Chondrocyte (in vitro differentiated cells): ENCODE data around the gene UBTD2. TPM values are rescaled to one million over a fixed set of nuclear protein-coding genes. Genes with fewer than 3 reads are reported as not detected.

ENCODE experiments used
- DNase-seq: peaks from one replicate; pipeline ENCODE4 v3.0.0; 2021; ENCODE audit warnings: mixed read lengths, low spot score
- H3K27ac Mint-ChIP-seq: one replicate; pipeline ENCODE4 v1.8.0; 2021; ENCODE audit warnings: mild to moderate bottlenecking, moderate library complexity, mixed read lengths; ENCODE audit not compliant: unreplicated experiment
- H3K27me3 Mint-ChIP-seq: 2 replicates; pipeline ENCODE4 v1.8.0; 2021; ENCODE audit warnings: low read depth, mixed read lengths
- H3K36me3 Mint-ChIP-seq: 2 replicates; pipeline ENCODE4 v1.8.0; 2021; ENCODE audit warnings: low read depth, mixed read lengths
- H3K4me1 Mint-ChIP-seq: 2 replicates; pipeline ENCODE4 v1.8.0; 2021; ENCODE audit warnings: low read depth, mild to moderate bottlenecking, mixed read lengths
- H3K4me3 Mint-ChIP-seq: one replicate; pipeline ENCODE4 v1.8.0; 2021; ENCODE audit warnings: mild to moderate bottlenecking, moderate library complexity, mixed read lengths; ENCODE audit not compliant: unreplicated experiment
- H3K9me3 Mint-ChIP-seq: 2 replicates; pipeline ENCODE4 v1.8.0; 2021; ENCODE audit warnings: low read depth, mixed read lengths
- CTCF ChIP-seq: fragments of 200-600 bp; sonication (generic); IDR thresholded peaks from 2 replicates; pipeline ENCODE4 v1.5.0; 2021; ENCODE audit warnings: antibody characterized with exemption, mild to moderate bottlenecking, moderate library complexity
- total RNA-seq: library from RNA; stranded (reverse); gene quantifications from 3 replicates; pipeline ENCODE4 v1.2.1, GENCODE V29; 2021

Gene UBTD2
- total RNA-seq, 1 donor from 2014 or later = 38.4 TPM

GRCh38 chr5:172163346-172163745 is 120.2 kb downstream of the UBTD2 start:
- DNase-seq = no peak
- no peak for TF ChIP-seq CTCF
- no peaks in the 10 kb centered on the region for H3K9me3 Mint-ChIP-seq

GRCh38 chr5:172162987-172163343 is 120.6 kb downstream of the UBTD2 start:
- TF ChIP-seq CTCF = no peak
- Mint-ChIP-seq H3K4me3 (no peak overlapping the region), H3K27ac (no peak overlapping the region), H3K4me1 (peaks cover 20% of the 10 kb centered on the region), H3K36me3 (peaks cover 2% of the 10 kb centered on the region), H3K27me3 (no peaks in the 10 kb centered on the region), H3K9me3 (no peaks in the 10 kb centered on the region)
- DNase-seq = no peak

More at GRCh38 chr5:172163346-172163745, 120.2 kb downstream of the UBTD2 start:
- H3K27me3 Mint-ChIP-seq = no peaks in the 10 kb centered on the region
- H3K27ac Mint-ChIP-seq = no peak overlapping the region
- no peak overlapping the region for H3K4me3 Mint-ChIP-seq
- H3K36me3 Mint-ChIP-seq = no peaks in the 10 kb centered on the region
- peaks cover 23% of the 10 kb centered on the region for H3K4me1 Mint-ChIP-seq

- Mint-ChIP-seq H3K27me3 (no peaks in the 10 kb centered on the region), H3K9me3 (no peaks in the 10 kb centered on the region), H3K4me1 (peaks cover 19% of the 10 kb centered on the region), H3K4me3 (no peak overlapping the region), H3K27ac (no peak overlapping the region), H3K36me3 (peaks cover 2% of the 10 kb centered on the region)
- TF ChIP-seq CTCF = peak; percentile 61
- DNase-seq = no peak
These were observed 121.1 kb downstream of the UBTD2 start for GRCh38 chr5:172162323-172162986.

GRCh38 chr5:172160506-172160905 is 123.1 kb downstream of the UBTD2 start:
- no peak for TF ChIP-seq CTCF
- Mint-ChIP-seq H3K9me3 (no peaks in the 10 kb centered on the region), H3K27ac (no peak overlapping the region), H3K4me1 (peaks cover 13% of the 10 kb centered on the region), H3K27me3 (no peaks in the 10 kb centered on the region), H3K4me3 (no peak overlapping the region), H3K36me3 (peaks cover 8% of the 10 kb centered on the region)
- DNase-seq = no peak

Other genes with a start within 250 kb of the UBTD2 start
- gene STK10, start 95.5 kb downstream of the UBTD2 start, total RNA-seq = 32.9 to 52.7 TPM (median 45.9 TPM) in 3 replicates
- not detected in 3 replicates for gene EFCAB9, start 89.6 kb downstream of the UBTD2 start, total RNA-seq
- 48.9 to 81.1 TPM (median 75.7 TPM) in 3 replicates for gene SH3PXD2B, start 170.8 kb upstream of the UBTD2 start, total RNA-seq